ACC112 (cell line): ENCODE results near the gene ZDHHC8.

Experiments used
- H2AFZ ChIP-seq: fragments of 200-600 bp; sonication (generic); one replicate; pipeline ENCODE4 v1.6.0; 2017; ENCODE audit warnings: antibody characterized with exemption, low read length; ENCODE audit not compliant: unreplicated experiment
- H3K27ac ChIP-seq: fragments of 200-600 bp; sonication (generic); 2 replicates; pipeline ENCODE4 v1.5.1; 2014; ENCODE audit warnings: low read depth, mild to moderate bottlenecking, antibody characterized with exemption, low read length, moderate library complexity
- H3K27me3 ChIP-seq: fragments of 200-600 bp; sonication (generic); 2 replicates; pipeline ENCODE4 v1.6.1; 2014; ENCODE audit warnings: mild to moderate bottlenecking, antibody characterized with exemption, low read length, moderate library complexity, mixed read lengths; ENCODE audit not compliant: insufficient read depth
- H3K36me3 ChIP-seq: fragments of 200-600 bp; sonication (generic); 2 replicates; pipeline ENCODE4 v1.6.1; 2016; ENCODE audit warnings: mild to moderate bottlenecking, antibody characterized with exemption, low read length, moderate library complexity, mixed read lengths; ENCODE audit not compliant: insufficient read depth
- H3K4me1 ChIP-seq: fragments of 200-600 bp; sonication (generic); one replicate; pipeline ENCODE4 v1.6.1; 2016; ENCODE audit warnings: low read length, mixed read lengths; ENCODE audit not compliant: insufficient read depth, unreplicated experiment, control insufficient read depth
- H3K4me3 ChIP-seq: fragments of 200-600 bp; sonication (generic); 2 replicates; pipeline ENCODE4 v1.5.1; 2014; ENCODE audit warnings: mild to moderate bottlenecking, low read depth, low read length
- H3K79me2 ChIP-seq: fragments of 200-600 bp; sonication (generic); one replicate; pipeline ENCODE4 v1.6.0; 2016; ENCODE audit warnings: low read length; ENCODE audit not compliant: control insufficient read depth, unreplicated experiment, insufficient read depth

ZDHHC8 gene

DNA sequence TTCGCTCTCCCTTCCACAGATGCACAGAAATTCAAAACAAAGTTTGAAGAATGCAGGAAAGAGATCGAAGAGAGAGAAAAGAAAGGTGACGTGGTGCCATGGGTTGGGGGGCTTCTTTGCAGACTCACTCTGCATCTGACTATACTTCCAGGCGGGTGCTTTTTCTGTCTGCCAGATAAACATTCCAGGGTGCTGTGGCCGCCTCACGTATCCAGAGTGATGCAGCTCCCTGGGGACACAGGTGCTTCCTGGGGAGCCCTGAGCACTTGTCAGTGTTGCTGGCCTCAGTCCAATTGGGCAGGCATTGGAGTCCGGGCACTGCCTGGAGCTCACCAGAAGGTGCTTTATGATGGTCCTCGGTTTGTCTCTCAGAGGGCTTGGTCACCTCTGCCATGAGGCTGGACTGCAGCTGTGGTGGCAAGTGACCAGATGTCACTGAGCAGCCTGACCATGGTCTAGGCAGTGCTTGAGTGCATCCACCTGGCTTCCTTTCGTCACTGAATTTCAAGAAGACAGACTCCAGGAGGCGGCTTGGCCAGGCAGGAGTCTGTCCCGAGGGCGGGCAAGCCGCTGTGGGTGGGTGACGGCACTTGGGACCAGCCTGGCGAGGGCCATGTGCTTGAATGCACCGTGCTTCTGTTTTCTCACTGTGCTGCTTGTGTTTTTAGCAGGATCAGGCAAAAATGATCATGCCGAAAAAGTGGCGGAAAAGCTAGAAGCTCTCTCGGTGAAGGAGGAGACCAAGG is 5.1 kb upstream of the ZDHHC8 start:
- Histone ChIP-seq H3K79me2 (peaks cover 10% of the 10 kb centered on the region), H3K36me3 (no peaks in the 10 kb centered on the region), H3K4me1 (no peaks in the 10 kb centered on the region), H3K27me3 (no peaks in the 10 kb centered on the region), H3K4me3 (no peak overlapping the region), H2AFZ (no peak overlapping the region), H3K27ac (no peak overlapping the region)

DNA sequence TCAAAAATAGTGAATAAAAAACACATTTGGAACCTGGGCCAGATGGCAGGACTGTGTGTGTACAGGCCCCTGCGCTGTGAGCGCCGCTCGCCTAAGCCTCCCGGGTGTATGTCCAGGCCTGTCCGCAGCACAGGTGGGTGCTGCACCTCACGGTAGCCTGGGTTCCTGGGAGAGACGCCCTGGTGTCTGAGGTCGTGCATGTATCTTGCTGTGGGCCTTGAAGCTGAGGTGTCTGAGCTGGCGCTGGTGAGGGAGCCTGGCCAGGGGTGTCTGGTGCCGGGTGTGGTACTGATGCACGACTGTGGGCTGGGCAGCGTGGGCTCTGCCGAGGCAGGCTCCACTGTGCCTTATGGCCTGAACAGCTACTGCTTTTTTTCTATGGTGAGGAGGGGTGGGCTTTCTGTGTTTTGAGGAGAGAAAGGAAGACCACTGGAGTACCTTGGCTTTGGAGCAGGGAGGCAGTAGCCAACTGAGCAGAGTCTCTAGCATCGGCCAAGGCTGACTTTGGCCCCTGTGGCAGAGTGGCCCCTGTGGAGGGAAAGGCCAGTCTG is 4.2 kb upstream of the ZDHHC8 start:
- no peaks in the 10 kb centered on the region for H3K27me3 ChIP-seq
- H3K36me3 ChIP-seq: no peaks in the 10 kb centered on the region
- H3K4me1 ChIP-seq: no peaks in the 10 kb centered on the region
- no peak overlapping the region for H3K27ac ChIP-seq
- H2AFZ ChIP-seq: no peak overlapping the region
- peaks cover 7% of the 10 kb centered on the region for H3K79me2 ChIP-seq
- no peak overlapping the region for H3K4me3 ChIP-seq

DNA sequence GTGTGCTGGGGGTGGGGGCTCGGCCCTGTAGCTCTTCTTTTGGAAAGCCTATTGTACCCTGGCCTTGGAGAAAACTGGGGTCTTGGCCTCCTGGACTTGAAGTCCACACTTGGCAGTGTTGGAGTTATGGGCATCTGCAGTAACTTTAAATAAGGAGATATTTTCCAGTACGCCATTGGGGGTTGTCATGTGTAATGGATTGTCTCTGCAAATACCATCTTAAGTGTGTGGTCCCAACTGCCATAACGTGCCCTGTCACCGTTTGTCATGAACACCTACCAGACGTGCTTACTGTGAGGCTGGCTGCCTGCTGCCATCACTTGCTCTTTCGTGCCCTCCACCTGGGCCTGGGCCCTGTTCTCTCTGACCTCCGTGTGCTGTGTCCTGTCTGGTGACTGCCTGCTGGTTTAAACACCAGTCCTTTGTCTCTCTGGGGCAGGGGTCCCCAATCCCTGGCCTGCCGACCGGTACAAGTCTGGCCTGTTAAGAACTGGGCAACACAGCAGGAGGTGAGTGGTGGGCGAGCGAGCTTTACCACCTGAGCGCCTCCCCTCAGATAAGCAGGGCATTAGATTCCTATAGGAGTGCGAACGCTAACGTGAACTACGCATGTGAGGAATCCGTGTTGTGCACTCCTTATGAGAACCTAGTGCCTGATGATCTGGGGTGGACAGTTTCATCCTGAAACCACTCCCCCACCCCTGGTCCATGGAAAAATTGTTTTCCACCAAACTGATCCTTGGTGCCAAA is 3.6 kb upstream of the ZDHHC8 start:
- Histone ChIP-seq H3K27ac (no peak overlapping the region), H3K36me3 (no peaks in the 10 kb centered on the region)

DNA sequence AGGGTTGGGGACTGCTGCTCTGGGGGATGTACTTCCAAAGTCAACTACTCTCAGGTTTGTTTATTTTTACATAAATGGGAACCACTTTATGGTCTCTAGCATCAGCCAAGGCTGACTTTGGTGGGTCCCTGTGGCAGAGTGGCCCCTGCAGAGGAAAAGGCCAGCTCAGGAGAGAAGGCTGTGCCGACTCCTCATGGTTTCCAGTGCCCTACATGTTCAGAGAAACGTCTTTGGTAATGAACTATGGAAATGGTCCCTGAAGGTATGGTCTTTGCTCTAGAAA is 3.0 kb upstream of the ZDHHC8 start:
- H3K4me3 ChIP-seq: no peak overlapping the region
- no peak overlapping the region for H3K27ac ChIP-seq
- no peaks in the 10 kb centered on the region for H3K36me3 ChIP-seq
- H3K27me3 ChIP-seq: no peaks in the 10 kb centered on the region
- peaks cover 6% of the 10 kb centered on the region for H3K4me1 ChIP-seq
- peaks cover 14% of the 10 kb centered on the region for H3K79me2 ChIP-seq
- H2AFZ ChIP-seq: no peak overlapping the region

More for the DNA sequence above, 3.6 kb upstream of the ZDHHC8 start:
- Histone ChIP-seq H3K4me1 (peaks cover 4% of the 10 kb centered on the region), H3K27me3 (no peaks in the 10 kb centered on the region), H3K79me2 (peaks cover 13% of the 10 kb centered on the region), H3K4me3 (no peak overlapping the region), H2AFZ (no peak overlapping the region)

DNA sequence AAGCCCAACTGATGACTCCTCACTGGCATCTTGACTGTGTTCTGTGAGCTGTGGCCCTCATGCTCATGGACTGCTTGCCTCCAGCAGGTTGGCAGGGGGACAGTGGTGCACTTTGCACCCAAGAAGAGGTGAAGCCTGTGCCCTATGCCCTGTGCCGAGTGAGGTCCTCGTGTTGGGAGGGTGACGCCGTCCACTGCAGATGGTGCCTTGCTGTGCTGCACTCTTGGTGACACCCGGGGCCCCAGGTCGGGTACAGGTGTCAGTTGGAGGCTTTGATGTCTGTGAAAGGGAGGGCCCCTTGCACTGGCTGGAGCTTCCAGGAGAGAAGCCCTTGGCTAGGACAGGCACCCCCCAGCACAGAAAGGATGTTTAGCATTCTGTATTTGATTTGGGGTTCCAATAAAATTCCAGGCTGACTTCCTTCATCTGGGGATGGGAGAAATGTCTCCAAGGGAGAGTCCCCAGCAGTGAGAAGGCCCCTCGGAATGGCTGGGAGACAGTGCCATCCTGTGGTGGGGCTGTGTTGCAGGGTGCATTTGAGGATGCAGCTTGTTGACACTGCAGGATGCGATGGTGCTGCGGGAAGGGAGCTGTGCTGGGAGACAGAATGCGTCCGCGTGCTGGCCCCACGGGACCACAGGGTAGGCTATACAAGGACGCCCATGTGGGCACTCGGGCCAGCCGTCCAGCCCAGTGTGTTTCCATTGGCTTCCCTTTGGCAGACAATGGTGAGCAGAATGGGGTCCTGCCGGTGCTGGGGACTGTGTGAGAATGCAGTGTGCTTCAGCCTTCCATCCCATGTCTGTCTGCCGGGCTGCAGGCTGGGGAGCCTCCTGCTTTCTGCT is 2.5 kb upstream of the ZDHHC8 start:
- no peaks in the 10 kb centered on the region for H3K27me3 ChIP-seq
- no peak overlapping the region for H3K27ac ChIP-seq
- H3K36me3 ChIP-seq: no peaks in the 10 kb centered on the region
- peaks cover 6% of the 10 kb centered on the region for H3K4me1 ChIP-seq
- H3K79me2 ChIP-seq: peaks cover 14% of the 10 kb centered on the region
- no peak overlapping the region for H3K4me3 ChIP-seq
- no peak overlapping the region for H2AFZ ChIP-seq

DNA sequence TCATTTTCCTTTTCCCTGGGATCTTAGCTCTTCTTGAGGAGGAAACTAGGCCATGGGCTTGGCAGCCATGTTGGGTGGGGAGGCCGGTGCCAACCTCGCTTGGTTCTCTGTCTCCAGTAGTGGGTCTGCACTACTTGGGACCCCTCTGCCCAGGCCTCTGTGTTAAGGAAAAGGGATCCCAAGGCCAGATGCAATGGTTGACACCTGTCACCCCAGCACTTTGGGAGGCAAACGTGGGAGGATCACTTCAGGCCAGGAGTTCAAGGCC is 1.9 kb upstream of the ZDHHC8 start:
- Histone ChIP-seq H3K27me3 (no peaks in the 10 kb centered on the region), H2AFZ (no peak overlapping the region), H3K4me1 (peaks cover 6% of the 10 kb centered on the region), H3K27ac (no peak overlapping the region), H3K36me3 (no peaks in the 10 kb centered on the region), H3K4me3 (no peak overlapping the region), H3K79me2 (peaks cover 19% of the 10 kb centered on the region)

DNA sequence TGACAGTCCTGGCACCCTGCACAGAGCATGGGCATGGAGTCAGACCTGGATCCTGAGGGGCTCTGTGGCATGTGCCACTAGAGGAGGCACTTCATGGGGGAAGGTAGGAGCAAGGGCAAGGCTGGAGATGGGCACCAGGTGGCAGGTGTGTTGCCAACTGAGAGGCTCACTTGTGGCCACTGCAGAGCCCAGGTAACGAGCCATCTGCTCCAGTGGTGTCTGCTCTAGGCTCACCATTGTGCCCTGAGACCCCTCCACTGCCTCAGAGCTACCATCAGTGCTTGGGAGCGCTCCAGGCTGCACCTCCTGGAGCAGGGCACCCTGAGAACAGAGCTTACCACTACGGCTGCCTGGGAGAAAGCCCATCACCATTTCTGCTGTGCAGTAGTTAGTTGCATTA is 1.3 kb upstream of the ZDHHC8 start:
- Histone ChIP-seq H3K4me3 (no peak overlapping the region), H2AFZ (no peak overlapping the region), H3K27ac (no peak overlapping the region), H3K36me3 (no peaks in the 10 kb centered on the region), H3K79me2 (peaks cover 22% of the 10 kb centered on the region), H3K27me3 (no peaks in the 10 kb centered on the region), H3K4me1 (peaks cover 6% of the 10 kb centered on the region)

DNA sequence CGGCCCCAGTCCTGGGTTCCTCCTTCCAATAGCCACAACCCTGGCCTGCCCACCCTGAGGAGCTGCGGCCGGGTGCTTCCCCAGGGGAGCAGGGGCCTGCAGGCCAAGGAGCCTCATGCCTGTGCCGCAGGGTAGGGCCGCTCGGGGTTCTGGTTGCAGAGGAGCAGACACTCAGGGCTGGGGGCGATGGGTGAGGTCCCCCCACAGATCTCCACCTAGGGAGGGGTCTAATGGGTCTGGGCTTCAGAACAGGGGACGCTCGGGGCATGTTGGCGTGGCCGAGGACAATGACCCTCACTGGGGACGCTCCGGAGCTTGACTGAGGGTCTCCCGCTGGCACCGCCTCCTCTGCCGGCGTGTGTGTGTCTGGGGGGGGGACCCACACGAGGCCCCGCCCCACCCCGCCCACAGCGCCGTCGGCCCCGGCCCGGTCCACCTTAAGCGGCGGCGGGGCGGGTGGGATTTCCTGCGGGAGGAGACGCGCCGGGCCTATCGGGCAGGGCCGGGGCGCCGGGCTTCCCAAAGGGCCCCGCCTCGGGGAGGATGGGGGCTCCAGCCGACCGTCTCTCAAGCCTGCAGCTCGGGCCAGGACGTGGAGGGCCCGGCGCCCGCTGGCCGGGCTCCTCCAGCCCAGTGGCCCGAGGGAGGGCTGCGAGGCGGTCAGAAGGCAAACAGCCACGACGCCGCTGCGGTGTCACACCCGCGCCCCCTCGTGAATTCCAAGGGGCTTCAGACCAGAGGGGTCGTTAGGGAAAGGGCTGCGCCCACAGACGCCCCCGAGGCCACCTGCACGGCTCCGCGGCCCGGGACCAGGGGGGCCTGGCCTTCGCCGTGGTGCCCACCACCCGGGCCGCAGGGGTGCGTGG is 640 bp upstream of the ZDHHC8 start:
- H3K4me3 ChIP-seq: peak overlapping the region; percentile 82
- H3K4me1 ChIP-seq: peaks cover 6% of the 10 kb centered on the region
- no peaks in the 10 kb centered on the region for H3K36me3 ChIP-seq
- peaks cover 27% of the 10 kb centered on the region for H3K79me2 ChIP-seq
- H3K27ac ChIP-seq: no peak overlapping the region
- peak overlapping the region; percentile 14 for H2AFZ ChIP-seq
- H3K27me3 ChIP-seq: no peaks in the 10 kb centered on the region

DNA sequence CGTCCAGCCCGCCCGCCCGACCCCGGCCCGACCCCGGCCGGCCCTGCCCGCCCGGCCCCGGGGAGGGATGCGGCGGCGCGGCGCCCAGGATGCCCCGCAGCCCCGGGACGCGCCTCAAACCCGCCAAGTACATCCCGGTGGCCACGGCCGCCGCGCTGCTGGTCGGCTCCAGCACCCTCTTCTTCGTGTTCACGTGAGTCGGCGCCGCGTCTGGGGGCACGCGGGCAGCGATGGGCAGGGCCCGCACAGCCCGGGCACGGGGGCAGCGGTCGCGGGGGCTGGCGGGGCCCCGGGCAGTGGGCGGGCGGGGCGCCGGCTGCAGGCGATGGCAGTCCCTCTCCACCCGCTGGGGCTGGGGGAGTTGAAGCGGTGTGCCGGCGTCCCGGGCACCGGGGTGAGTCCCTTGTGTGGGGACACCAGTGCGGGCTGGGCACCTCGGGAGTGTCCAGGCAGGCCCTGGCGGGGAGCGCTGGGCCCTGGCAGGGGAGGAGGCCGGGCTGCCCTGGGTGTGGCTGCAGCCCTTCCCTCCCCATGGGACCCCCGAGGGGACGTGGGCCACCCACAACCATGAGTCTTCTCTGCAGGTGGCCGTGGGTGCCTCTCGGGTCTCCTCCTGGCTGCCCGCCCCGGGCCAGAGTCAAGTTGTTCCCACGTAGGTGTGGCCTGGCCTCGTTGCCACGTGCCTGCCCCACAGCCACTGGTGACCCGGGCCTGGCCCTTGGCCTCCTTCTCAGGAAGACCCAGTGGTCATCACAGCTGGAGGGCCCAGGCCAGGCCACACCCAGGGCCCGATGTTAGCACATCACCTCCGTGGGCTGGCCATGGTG is 468 bp downstream of the ZDHHC8 start:
- Histone ChIP-seq H3K4me3 (peak overlapping the region; percentile 90), H3K79me2 (peaks cover 32% of the 10 kb centered on the region), H3K4me1 (peaks cover 6% of the 10 kb centered on the region), H3K36me3 (no peaks in the 10 kb centered on the region), H3K27me3 (no peaks in the 10 kb centered on the region), H2AFZ (peak overlapping the region; percentile 60), H3K27ac (no peak overlapping the region)
